Fibroblast of pulmonary artery (primary cell): Measurements from ENCODE around the gene CCDC89.
"Not testable (repeated sequence)": the region's sequence is repeated elsewhere in the genome, so short reads cannot be mapped to it uniquely, and the experiment has no call there.

ENCODE experiments used
- DNase-seq: peaks from one replicate; pipeline ENCODE4 v3.0.0-alpha.2; 2010; ENCODE audit warnings: low read depth
- H3K4me3 ChIP-seq: replicated peaks from 2 replicates; pipeline ENCODE4 v1.5.1; 2011; ENCODE audit warnings: low read depth, mild to moderate bottlenecking, control low read depth, low read length, moderate library complexity
- TF ChIP-seq, protein P1 (sequence below): IDR thresholded peaks from 2 replicates; pipeline ENCODE4 v1.5.1; 2011; ENCODE audit warnings: mild to moderate bottlenecking, control low read depth, low read length, inconsistent platforms; ENCODE audit errors: missing control alignments

The CCDC89 gene

DNA sequence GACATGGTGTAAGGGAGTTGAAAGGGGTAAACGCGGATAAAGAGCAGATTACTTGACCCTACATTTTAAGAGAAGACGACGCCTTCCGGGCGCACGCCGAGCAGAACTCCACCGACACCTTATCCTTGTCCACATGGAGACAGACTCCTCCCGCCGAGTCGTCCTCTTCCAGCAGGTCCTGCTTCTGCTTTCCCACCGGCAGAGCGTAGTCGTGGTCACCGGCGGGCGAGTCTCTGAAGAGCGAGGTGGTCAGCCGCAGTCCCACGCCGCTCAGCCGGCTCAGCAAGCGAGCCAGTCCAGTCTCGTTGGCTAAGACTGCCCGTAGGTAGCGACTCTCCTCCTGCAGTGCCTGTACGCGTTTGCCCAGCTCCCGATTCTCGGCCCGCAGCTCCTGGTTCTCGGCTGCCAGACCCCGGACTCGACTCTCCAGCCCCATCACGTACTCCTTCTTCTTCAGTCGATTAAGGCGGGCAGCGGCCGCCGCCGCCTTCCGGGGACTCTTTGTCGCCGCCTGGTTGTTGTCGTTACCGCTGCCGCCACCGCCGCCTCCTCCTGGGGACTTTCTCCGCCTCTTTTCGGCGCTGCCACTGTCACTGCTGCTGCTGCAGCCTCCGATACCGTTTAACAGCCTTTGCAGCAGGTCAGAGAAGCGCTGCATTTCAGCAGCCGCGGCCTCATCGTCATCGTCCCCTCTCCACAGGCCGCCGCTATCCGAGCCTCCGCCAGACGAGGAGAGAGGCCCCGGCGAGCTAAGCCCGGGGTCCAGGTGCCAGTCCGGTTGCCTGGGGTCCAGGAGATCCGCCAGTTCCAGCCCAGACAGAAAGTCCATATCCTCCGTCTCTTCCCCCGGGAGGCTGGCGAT lies 22.0 kb downstream of the CCDC89 start:
- DNase-seq = peak; percentile 49

DNA sequence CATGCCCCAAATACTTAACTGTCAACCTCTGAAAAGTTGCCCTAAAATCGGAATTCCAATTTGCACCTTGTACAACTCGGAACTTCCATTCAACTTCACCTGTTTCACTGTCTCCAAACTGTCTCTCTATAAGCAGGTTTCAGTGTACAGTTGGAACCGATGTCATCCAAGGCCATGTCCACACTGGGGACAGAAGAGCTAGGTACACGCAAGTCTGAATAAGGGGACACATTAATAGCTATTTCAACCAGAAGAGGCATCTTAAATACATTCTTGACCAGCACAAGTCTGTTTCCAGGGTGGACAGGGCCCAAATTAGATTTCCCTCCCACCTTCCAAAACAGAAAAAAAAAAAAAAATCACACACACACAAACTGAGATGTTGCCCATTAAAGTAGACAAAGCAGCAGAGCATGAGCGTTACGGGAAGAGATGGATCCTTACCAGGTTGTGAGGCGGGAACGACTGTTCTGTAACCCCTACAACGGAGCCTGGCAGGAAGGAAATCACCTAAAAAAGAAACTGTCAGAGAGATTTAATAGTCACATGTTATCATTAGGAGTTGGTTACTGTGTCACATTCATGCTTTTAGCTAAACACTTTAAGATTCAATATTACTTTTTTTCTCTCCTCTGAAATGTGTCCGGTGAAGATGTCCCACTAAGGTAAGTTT lies 22.8 kb downstream of the CCDC89 start:
- peak overlapping the region; percentile 79 for H3K4me3 ChIP-seq
- no peak for DNase-seq
- TF ChIP-seq, protein P1, sequence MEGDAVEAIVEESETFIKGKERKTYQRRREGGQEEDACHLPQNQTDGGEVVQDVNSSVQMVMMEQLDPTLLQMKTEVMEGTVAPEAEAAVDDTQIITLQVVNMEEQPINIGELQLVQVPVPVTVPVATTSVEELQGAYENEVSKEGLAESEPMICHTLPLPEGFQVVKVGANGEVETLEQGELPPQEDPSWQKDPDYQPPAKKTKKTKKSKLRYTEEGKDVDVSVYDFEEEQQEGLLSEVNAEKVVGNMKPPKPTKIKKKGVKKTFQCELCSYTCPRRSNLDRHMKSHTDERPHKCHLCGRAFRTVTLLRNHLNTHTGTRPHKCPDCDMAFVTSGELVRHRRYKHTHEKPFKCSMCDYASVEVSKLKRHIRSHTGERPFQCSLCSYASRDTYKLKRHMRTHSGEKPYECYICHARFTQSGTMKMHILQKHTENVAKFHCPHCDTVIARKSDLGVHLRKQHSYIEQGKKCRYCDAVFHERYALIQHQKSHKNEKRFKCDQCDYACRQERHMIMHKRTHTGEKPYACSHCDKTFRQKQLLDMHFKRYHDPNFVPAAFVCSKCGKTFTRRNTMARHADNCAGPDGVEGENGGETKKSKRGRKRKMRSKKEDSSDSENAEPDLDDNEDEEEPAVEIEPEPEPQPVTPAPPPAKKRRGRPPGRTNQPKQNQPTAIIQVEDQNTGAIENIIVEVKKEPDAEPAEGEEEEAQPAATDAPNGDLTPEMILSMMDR = no peak

More for the DNA sequence above, 22.0 kb downstream of the CCDC89 start:
- H3K4me3 ChIP-seq = peak overlapping the region; percentile 79
- TF ChIP-seq, protein P1 = peak; percentile 31

DNA sequence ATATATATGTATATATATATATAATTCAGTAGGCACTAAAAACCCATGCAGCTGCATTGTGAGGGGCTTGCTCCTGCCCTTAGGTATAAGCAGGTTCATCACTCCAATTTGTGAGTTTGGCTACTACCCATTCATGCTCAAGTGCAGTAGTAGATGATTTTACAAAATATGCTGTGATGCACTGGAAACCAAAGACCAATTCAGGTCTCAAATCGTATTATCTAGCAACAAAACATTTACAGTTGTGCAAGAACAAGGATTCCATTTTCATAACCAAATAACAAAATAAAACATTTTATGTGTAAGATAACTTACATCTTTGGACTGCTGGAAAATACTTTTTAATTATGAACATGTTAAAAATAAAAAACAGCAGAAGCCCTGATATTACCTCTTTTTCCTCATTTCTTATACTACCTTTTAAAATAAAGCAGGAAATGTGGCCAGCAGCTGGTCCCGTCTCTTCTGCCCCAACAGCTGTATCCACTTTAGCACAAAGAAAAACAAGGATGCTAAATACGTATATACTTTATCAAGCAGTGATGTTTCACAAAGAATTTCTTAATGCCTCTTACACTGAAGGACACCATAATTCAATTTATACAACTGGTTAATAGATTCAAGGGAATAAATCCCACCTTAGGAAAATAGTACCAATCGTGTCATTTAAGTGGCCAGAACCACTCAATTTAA lies 23.9 kb downstream of the CCDC89 start:
- peak overlapping the region; percentile 79 for H3K4me3 ChIP-seq
- peak; percentile 39 for DNase-seq

DNA sequence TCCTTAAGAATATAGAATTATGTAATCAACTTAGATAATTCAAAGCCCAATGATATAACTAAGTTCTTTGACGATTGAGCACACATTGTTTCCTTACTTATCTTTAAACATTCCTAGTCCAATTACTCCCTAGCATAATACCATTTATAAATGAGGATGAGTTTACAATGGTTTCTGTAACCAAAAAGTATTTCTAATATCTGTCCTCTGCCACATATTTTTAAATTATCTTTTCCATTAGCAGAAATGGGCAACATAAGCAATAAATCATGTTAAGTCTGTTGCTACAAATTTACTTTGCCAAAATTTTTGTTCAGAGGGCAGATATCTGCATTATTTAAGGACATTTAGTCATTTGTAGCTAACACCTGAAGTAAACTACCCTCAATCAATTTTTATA lies 27.8 kb downstream of the CCDC89 start:
- peak; percentile 48 for DNase-seq
- TF ChIP-seq, protein P1 = no peak
- no peak overlapping the region for H3K4me3 ChIP-seq

More for the DNA sequence above, 23.9 kb downstream of the CCDC89 start:
- TF ChIP-seq, protein P1 = no peak

DNA sequence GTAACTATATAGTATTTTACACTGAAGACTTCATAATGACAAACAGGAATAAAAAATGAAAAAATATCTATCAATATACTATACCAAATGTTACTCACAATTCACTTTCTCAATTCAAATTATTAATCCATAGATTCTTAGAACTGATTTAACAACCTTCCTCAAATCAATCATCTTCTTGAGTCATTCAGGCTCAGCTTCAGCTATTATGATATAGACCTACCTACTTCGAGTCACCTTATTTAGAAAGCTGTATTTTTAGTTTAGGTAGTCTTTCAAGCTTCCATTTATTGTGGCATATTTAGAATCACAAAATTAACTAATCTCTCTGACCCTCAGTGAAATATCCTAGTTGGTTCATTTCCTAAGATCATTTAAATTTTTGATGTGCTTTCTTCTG lies 29.2 kb downstream of the CCDC89 start:
- DNase-seq = no peak
- TF ChIP-seq, protein P1 = no peak
- H3K4me3 ChIP-seq = no peak overlapping the region

DNA sequence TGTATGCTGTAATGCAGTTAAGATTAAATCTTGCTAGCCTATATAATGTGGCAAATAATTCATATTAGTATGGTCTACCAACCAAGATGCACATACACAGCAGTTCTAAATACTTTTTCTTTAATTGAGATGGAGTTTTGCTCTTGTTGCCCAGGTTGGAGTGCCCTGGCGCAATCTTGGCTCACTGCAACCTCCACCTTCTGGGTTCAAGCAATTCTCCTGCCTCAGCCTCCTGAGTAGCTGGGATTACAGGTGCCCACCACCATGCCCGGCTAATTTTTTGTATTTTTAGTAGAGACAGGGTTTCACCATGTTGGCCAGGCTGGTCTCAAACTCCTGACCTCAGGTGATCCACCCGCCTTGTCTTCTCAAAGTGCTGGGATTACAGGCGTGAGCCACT lies 31.7 kb downstream of the CCDC89 start:
- not testable (repeated sequence) for DNase-seq

More for the DNA sequence above, 31.7 kb downstream of the CCDC89 start:
- not testable (repeated sequence) for H3K4me3 ChIP-seq
